Stimulated activated CD8-positive, alpha-beta memory T cell treated with anti-CD3 and anti-CD28 coated beads, Interleukin-4, amount 100 ng/mL, for 4 hours (primary cell): ENCODE results near the gene CLIP4.

Experiments used
- DNase-seq, 2 donors: peaks; one replicate each; pipeline ENCODE4 v3.0.0-alpha.2; 2020; ENCODE audit warnings: low read depth in 2 of 2, low spot score in 1 of 2

The CLIP4 gene

DNA sequence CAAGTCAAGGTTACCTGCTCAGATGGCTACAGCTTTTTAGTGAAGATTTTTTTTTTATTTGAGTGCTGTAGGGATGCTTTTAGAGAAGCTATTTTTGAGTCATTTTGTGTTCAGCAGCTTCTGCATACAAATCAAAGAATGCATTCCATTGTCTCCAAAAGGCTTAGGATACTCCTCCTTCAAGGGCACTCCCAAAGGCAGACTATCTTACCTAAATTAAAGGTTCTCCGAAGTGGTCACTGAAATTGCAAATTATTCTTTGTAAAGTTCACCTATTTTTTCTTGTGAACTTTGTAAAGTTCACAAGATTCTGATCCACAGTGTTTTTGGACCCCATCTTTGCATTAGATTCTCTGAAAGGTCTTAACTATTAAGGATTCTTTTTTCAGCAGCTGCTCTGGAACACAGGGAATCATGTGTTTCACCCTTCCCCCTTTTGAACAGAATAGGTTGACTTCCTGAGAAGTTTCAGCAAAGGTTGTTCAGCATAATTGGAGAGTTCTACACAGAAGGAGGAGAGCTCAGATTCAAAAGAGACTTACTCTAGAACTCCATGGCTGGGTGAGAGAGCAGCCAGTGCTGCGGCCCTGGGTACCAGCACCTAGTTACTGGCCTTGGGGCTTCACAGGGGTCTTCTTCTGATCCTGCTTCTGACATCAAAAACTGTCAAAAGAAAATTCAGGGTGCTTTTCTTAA, 14.5 kb downstream of the CLIP4 start:
- no peak for DNase-seq

DNA sequence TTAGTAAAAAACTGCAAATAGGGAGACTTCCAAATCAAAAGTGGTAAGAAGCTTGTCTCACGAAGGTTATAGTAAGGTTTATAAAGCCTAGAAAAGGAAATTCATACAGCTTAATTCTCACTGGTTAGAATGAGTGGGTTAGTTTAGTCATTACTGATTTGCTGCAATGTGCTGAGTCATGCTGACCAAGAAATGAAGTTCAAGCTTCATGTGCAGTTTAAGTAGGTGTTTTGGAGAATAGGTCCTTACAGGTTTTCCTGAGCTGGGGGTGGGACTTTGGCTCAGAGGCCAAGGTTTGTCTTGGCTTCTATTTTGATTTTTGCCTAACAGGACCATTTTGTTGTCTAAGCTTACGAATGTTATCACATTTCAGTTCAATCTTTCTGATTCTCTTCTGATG, 15.1 kb downstream of the CLIP4 start:
- no peak for DNase-seq

DNA sequence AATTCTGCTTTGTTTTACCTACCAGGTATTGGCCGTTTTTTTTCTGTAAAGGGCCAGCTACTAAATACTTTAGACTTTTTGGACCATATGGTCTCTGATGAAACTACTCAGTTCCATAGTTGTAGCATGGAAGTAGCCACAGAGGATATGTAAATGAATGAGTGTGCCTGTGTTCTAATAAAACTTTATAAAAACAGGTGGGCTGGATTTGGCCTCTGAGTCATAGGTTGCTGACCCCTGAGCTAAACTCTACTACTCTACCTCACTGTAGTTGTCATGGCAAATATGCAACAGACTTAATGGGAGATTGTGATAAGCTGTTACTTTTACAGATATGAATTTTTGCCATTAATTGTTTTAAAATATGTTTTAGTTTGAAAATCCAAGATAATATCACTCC, 19.7 kb downstream of the CLIP4 start:
- DNase-seq: no peak

DNA sequence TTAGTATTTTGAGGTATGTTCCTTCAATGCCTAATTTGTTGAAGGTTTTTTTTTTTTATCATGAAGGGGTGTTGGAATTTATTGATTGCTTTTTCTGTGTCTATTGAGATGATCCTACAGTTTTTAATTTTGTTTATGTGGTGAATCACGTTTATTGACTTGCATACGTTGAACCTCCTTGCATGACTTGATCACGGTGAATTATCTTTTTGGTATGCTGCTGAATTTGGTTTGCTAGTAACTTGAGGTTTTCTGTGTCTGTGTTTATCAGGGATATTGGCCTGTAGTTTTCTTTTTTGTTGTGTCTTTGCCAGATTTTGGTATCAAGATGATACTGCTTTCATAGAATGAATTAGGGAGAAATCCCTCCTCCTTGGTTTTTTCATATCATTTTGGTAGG, 23.9 kb downstream of the CLIP4 start:
- no peak for DNase-seq

DNA sequence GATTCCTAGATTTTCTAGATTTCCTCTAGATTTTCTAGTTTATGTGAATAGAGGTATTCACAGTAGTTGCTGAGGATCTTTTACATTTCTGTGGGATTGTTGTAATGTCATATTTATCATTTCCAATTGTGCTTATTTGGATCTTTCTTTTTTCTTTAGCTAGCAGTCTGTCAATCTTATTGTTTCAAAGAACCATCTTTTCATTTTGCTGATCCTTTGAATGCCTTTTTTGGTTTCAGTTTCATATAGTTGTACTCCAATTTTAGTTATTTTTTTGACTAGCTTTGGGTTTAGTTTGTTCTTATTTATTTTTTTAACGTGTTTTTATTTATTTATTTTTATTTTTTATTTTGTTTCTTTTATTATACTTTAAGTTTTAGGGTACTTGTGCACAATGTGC, 24.5 kb downstream of the CLIP4 start:
- DNase-seq: no peak

DNA sequence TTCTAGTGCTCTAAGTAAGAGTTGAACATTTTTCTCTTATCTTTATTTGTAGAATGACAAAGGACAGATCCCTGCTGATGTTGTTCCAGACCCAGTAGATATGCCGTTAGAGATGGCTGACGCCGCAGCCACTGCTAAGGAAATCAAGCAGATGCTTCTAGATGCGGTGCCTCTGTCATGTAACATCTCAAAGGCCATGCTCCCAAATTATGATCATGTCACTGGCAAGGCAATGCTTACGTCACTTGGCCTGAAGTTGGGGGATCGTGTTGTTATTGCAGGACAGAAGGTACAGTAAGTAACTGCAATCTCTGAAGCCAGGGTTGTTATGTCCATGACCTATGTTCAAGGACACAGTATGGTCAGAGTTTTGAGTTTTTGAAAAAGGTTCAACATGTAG, 28.4 kb downstream of the CLIP4 start:
- DNase-seq: no peak

DNA sequence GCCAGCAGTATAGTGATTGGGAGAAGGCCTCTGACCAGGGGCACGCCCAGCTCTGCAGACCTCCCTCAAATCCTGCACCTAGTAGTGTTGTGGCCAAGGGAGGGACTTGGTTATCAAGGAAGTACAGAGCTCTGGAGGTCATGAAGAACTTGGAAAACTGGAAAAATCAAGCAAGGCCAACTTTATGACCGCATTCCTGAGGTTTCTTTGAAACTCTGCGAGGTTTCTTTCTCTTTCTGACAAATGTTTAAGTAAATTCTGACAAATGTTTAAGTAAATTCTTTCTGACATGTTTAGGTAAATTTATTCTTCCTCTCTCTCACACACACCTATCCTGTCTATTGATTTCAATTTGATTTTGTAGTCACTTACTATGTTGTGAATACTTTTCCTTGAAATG, 31.0 kb downstream of the CLIP4 start:
- DNase-seq: no peak

DNA sequence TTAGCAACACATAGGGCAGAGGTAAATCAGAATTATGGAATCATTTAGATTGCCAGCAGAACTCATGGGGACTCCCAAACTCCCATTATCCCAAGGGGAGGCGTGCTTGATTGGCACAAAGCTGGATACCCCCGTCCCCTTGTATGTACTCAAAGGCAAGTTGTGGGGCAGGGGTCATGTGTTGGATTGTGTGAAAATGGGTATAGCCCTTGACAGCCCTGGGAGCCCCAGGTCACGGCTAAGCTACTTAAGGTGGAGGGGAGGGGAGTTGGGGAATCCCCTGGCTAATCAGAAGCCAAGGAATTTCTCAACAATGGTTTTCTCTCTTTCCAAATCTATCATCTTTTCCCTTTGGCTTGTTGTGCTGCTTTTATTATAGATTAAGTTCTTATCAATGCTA, 32.7 kb downstream of the CLIP4 start:
- DNase-seq: no peak

GRCh38 chr2:29154610-29155009, 39.4 kb downstream of the CLIP4 start:
- no peak for DNase-seq

DNA sequence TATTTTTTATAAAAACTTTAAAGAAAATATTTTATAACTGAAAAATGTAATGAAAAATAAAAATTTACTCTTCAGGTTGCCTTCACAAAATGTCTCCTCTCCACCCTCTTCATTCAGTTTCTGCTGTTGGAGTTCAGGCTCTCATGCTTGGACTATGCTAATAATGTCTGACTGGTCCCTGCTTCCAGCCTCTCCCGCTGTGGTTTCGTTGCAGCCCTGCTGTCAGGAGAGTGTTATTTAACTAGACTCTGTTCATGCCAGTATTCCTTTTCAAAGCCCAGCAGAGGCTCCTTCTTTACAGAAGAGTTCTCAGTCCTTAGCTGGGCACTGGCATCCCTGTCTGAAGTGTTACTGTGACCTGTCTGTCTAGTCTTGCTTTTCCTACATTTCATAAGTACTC, 40.4 kb downstream of the CLIP4 start:
- no peak for DNase-seq

DNA sequence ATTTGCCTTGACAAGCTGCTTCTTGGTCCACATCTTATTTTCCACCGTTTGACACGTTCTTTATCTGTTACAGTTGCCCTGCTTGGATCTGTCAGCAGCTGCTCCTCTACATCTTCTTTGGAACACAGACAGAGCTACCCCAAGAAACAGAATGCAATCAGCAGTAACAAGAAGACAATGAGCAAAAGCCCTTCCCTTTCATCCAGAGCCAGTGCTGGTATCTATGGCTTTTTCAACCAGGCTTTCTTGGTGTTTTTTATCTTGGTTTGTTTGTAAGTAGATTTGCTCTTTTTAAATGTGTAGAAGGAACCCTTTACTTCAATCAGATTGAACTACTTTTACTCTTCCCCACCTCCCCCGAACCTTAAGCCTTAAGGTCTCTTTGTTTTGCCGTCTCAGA, 41.9 kb downstream of the CLIP4 start:
- no peak for DNase-seq

GRCh38 chr2:29159125-29159524, 43.9 kb downstream of the CLIP4 start:
- no peak for DNase-seq

DNA sequence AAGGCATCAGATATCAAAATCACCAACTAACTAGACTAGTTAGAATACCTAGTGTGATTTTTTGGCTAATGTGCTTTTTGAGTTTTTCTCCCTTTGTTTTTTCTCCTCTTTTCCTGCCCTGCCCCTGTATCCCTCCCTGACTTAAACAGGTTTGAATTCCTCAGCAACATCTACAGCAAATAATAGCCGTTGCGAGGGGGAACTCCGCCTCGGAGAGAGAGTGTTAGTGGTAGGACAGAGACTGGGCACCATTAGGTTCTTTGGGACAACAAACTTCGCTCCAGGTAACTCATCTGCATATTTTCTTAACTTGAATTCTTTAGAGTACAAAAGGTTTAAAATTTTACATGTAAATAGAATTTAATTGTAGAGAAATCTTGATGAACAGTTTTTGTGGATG, 45.0 kb downstream of the CLIP4 start:
- DNase-seq: no peak

GRCh38 chr2:29162204-29162928, 47.2 kb downstream of the CLIP4 start:
- DNase-seq: no peak

GRCh38 chr2:29164091-29164846, 49.1 kb downstream of the CLIP4 start:
- DNase-seq: no peak

DNA sequence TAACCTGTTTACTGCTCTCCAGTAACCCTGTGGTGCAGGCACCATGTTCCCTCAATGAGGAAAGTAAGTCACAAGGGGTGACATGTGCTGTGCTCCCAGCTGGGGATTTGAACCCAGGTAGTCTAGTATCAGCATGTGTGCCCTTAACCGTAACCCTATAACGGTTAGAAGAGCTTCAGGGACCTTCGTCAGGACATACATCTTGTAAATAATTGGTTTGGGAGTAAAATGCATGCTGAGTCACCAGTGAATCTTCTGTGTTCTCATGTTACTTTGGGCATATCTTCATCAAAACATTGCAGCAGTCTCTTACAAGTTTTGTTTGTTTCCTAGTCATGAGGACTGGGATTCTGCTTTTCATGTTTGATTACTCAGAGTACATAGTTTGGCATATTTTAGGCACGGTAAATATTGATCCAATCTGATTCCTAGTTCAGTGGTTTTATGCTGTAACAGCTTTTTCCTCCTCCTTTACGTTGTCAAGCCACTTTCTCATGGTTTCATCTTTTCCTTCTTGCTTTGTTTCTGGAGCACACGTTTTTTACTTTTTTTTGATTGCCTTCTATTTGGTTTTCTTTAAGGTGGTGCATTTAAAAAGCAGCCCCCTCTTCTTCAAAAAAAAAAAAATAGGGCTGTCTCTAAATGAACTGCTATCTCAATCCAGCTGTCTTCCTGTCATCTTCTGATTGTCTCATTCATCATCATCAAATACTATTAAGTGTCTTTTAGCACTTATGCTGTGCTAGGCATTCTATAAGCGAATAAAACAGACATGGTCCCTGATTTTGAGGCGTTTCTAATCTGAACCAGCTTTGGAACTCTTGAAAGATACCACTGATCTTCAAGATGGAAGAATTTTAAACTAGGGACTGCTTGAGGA, 50.4 kb downstream of the CLIP4 start:
- DNase-seq: no peak

DNA sequence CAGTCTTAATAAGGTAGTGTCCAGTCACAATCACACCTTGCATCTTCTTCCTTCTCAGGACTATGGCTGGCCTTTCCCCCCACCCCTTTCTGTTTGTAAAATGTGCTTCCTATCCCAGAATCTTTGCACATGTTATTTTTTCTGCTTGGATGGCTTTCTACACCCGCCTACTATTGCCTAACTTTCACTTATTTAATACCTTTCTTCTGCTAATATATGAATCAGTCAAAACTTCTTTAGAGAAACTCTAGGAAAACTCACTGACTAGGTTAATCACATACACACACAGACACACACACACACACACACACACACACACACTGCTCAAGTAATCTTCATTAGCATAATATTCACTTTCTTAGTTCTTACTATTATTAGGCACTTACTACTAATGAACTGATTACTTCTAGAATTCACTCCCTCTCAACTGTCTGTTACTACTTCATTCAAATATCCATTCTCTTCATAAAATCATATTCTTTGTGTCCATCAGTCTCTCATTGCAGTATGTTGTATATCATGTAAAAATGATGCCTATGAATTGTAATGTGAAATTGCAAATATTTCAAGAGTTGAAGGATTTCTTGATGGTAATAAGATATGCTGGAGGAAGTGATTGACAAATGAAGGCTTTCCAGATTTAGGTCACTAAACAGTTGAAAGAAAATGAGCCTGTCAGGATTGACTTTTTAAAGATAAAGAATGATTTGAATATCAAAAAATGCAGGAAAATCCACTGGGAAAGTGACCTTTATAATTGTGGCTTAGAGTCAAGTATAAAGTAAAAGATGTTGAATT, 51.2 kb downstream of the CLIP4 start:
- no peak for DNase-seq

DNA sequence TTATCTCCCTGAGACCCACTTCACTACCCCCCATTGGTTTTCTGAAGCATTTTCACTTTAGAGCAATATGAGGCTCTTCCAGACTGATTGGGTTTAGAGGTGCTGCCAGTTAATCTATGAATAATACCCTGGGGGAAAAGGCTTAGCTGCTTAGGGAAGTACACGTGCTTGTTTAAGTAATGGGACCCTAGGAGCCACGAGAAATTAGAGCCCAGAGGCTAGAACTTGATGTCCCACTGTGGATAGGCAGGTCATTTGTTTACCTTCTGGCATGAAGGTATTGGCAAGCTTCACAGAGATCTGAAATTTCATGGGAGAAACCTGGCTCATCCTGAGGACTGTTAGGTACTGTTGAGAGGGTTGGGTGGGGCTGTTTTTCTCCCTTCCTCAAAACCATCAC, 59.7 kb downstream of the CLIP4 start:
- DNase-seq: no peak

DNA sequence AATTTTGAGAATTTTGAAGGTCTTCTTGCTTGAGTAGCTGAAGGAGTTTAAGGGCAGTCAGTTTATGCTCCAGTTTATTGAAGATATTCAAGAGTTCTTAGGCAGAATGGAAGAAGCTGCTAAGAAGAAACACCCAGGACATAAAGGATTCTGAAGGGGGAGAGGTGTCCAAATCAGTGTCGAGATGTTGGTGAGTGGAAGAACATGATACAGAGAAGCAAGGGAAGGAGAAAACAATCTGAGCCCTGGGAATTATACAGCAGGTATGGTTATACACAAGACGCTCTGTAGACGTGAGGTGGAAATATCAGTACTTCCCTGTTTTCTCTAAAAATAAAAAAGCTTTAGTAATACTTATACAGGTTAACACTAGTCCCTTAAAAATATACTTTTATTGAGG, 60.1 kb downstream of the CLIP4 start:
- no peak for DNase-seq

DNA sequence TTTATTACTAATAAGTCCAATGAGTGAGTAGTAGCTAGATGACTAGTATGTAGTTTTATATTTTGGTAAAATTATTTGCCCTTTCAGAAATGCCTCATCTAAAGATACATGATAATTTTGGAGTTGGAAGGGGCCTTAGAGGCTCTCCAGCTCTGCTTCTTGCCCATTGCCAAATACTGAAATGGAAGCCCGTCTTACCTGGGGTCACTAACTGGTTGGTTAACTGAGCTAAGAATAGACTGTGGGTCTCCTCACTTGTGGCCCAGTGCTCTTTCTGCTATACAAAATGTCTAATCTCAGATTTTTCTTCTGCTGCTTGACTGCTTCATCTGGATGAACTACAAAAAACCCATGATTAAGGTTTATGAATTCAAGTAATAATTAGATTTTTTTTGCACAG, 67.1 kb downstream of the CLIP4 start:
- no peak for DNase-seq

- DNase-seq: no peak
These were observed 67.7 kb downstream of the CLIP4 start for GRCh38 chr2:29182920-29183319.
